Upper lobe of left lung (tissue), 4 donors: Measurements from ENCODE around the gene PRELP.

Source experiments
- CTCF ChIP-seq, 6 experiments: fragments of 450-650 bp in 4 of 6; fragments of 200-600 bp in 2 of 6; sonication (generic) in 2 of 6; IDR thresholded peaks; one replicate each; pipeline ENCODE4 v1.5.1; 2016 to 2019; ENCODE audit warnings: antibody characterized with exemption in 6 of 6
- POLR2A ChIP-seq, 4 donors: fragments of 450-650 bp; IDR thresholded peaks; one replicate each; pipeline ENCODE4 v1.5.1; 2016 to 2017; ENCODE audit warnings: antibody characterized with exemption in 4 of 4, mild to moderate bottlenecking in 2 of 4

DNA sequence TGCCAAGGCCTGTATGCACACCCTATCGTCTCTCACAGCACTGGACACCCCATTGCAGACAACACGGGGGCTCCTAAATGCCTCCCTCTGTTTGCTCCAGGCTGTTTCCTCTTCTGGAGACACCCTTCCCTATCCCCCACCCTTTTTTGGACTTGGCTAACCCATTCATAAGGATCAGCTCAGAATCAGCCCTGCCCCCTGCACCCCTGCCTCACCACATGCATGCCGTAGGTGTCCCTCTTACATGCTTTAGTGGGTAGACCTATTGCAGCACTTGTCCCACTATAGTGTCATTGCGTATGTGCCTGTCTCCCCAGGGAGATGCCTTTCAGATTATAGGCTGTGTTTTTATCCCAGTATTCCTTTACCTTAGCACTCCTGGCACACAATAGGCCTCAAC lies 49.2 kb downstream of the PRELP start:
- TF ChIP-seq POLR2A (IDR thresholded peaks at IDR 0.05) (no peak), CTCF (IDR thresholded peaks at IDR 0.05) (no peak)
